Colonic mucosa (tissue), 4 donors: Measurements from ENCODE around the gene BCL11A. TPM values are rescaled to one million over a fixed set of nuclear protein-coding genes. Genes with fewer than 3 reads are reported as not detected.

Source experiments
- DNase-seq: peaks from one replicate; pipeline ENCODE4 v3.0.0-alpha.2; 2020
- H3K27ac ChIP-seq: fragments of 200-600 bp; one replicate; pipeline ENCODE4 v1.8.0; 2021
- H3K27me3 ChIP-seq: fragments of 200-600 bp; one replicate; pipeline ENCODE4 v1.8.0; 2021
- H3K36me3 ChIP-seq: fragments of 200-600 bp; one replicate; pipeline ENCODE4 v1.8.0; 2021
- H3K4me1 ChIP-seq: fragments of 200-600 bp; one replicate; pipeline ENCODE4 v1.8.0; 2021; ENCODE audit warnings: mild to moderate bottlenecking
- H3K4me3 ChIP-seq: fragments of 200-600 bp; one replicate; pipeline ENCODE4 v1.8.0; 2021
- H3K9ac ChIP-seq, 2 donors: one replicate each; pipeline ENCODE4 v1.7.0; 2013; ENCODE audit warnings: control low read depth in 2 of 2, low read depth in 2 of 2, low read length in 2 of 2
- H3K9me3 ChIP-seq: fragments of 200-600 bp; one replicate; pipeline ENCODE4 v1.8.0; 2021
- intact Hi-C: fragments of 100-400 bp; cut with DNase I; formaldehyde crosslinking; loops from one replicate; pipeline ENCODE4 v1.14.1; 2022
- total RNA-seq, 2 donors: library from RNA; stranded (reverse); fragmentation: NEBNext Ultra II Directional in 1 of 2; extraction: Animal tissue kit (Norgen Biotek cat#: 25700) in 1 of 2; gene quantifications; one replicate each; pipeline ENCODE4 v1.2.1, GENCODE V29; 2021
- TF ChIP-seq, protein P1 (sequence below): fragments of 200-600 bp; IDR thresholded peaks from one replicate; pipeline ENCODE4 v1.8.0; 2022; ENCODE audit warnings: antibody characterized with exemption, mild to moderate bottlenecking
- donor health status: healthy.
- donor health status: DM: no; HTN: no; CAD: no.
- donor health status: DM: no; HTN: no; CAD: no.

BCL11A gene
- total RNA-seq, 2 donors from 2014 or later = 22.9 to 27.1 TPM

DNA sequence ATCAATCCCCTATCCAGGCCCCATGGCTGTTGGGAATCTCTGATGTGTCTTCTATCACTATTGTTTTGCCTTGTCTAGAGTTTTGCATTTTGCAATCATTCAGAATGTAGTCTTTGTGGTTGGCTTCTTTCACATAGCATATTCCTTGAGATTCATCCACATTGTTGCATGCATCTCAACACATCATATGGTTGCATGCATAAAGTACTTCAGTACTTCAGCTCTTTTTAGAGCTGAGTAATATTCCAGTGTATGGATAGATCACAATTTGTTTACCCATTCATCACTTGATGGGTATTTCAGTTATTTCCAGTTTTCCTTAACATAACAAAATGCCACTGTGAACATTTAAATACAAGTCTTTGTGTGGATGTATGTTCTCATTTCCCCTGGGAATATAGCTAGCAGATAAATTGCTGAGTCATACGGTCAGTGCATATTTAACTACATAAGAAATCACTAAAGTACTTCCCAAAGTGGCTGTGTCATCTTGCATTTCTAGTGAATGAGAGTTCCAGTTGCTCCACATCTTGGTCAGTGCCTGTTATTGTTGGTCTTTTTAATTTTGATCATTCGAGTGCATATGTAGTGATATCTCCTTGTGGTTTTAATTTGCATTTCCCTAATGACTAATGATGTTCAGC lies 138.8 kb downstream of the BCL11A start:
- Histone ChIP-seq H3K9me3 (no peaks in the 10 kb centered on the region), H3K9ac (no peak overlapping the region), H3K27me3 (no peaks in the 10 kb centered on the region), H3K36me3 (no peaks in the 10 kb centered on the region), H3K4me1 (no peaks in the 10 kb centered on the region), H3K4me3 (no peak overlapping the region), H3K27ac (no peak overlapping the region)
- intact Hi-C loops = no loop called here
- TF ChIP-seq, protein P1, sequence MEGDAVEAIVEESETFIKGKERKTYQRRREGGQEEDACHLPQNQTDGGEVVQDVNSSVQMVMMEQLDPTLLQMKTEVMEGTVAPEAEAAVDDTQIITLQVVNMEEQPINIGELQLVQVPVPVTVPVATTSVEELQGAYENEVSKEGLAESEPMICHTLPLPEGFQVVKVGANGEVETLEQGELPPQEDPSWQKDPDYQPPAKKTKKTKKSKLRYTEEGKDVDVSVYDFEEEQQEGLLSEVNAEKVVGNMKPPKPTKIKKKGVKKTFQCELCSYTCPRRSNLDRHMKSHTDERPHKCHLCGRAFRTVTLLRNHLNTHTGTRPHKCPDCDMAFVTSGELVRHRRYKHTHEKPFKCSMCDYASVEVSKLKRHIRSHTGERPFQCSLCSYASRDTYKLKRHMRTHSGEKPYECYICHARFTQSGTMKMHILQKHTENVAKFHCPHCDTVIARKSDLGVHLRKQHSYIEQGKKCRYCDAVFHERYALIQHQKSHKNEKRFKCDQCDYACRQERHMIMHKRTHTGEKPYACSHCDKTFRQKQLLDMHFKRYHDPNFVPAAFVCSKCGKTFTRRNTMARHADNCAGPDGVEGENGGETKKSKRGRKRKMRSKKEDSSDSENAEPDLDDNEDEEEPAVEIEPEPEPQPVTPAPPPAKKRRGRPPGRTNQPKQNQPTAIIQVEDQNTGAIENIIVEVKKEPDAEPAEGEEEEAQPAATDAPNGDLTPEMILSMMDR = no peak
- no peak for DNase-seq

DNA sequence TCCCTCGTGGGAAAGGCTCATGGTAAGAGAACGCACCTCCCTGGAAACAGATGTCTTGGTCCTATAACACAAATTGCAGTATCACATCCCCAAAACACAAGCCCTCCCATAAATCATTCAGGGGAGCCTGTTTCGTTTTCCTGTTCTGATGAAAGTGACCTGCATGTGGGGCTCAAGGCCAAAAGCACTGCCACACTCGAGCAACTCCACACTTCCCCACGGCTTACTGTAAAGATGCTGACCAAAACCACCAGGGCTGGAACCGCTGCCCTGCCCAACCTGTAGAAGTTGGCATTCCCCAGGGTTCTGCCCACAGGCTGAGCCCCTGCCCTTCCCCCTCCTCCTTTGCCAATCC lies 139.7 kb downstream of the BCL11A start:
- no peak overlapping the region for H3K27ac ChIP-seq
- TF ChIP-seq, protein P1 = no peak
- H3K4me3 ChIP-seq = no peak overlapping the region
- no peaks in the 10 kb centered on the region for H3K36me3 ChIP-seq
- H3K9me3 ChIP-seq = no peaks in the 10 kb centered on the region
- H3K4me1 ChIP-seq = no peaks in the 10 kb centered on the region
- intact Hi-C loops = no loop called here
- no peak overlapping the region for H3K9ac ChIP-seq
- no peak for DNase-seq
- H3K27me3 ChIP-seq = no peaks in the 10 kb centered on the region

DNA sequence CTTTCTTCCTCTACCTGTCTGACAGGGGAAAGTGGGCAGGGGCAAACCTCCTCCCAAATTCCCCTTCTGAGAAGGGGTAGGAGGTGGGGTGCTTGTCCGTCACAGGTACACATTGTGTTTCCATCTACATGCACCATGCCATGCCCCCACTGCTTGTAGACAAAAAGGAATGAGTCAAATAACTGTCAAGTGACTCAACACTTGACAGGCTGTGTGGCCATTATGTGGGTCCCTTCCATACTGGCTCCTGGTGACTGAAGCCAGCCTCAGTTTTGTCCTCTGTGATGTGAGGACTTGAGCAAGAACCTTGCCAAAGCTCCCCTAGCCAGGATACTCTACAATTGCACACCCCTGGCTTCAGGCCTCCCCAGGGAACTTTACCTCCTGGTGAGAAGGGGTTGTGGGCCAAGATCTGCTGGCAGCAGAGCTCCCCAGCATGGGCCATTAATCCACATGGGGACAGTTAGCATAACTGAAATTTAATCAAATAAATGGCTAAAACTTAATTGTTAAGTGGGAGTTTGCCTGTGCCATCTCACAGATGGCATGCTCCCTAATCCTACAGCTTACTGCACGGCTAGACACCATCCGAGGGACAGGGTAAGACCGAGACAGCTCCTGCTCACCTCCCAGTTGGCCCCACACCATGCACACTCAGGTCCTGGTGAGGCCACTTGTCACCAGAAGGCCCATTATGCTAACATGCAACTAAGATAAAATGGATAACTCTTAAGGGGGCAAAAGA lies 140.2 kb downstream of the BCL11A start:
- no peaks in the 10 kb centered on the region for H3K4me1 ChIP-seq
- intact Hi-C loops = no loop called here

DNA sequence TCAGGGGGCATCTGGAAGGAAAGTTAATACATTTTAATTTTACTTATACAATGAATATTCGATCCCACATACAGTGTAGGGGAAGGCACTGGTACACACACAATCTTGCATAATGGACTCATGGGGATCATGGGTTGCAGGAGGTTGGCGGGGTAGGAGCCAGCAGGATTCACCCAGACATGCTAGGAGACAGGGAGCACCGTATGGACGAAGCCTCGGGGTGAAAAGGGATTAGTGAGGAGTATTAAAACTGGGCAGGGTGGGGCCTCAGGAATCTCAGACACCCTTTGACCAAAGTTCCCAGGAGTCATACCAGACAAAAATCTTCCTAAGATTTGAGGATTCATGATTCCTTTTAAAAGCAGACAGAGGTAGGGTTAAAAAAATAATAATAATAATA lies 140.8 kb downstream of the BCL11A start:
- DNase-seq = no peak
- H3K4me3 ChIP-seq = no peak overlapping the region
- H3K4me1 ChIP-seq = no peaks in the 10 kb centered on the region
- no peaks in the 10 kb centered on the region for H3K9me3 ChIP-seq
- no peak overlapping the region for H3K27ac ChIP-seq
- H3K36me3 ChIP-seq = no peaks in the 10 kb centered on the region
- intact Hi-C loops = no loop called here
- TF ChIP-seq, protein P1 = no peak
- H3K27me3 ChIP-seq = no peaks in the 10 kb centered on the region
- H3K9ac ChIP-seq = no peak overlapping the region

More for the DNA sequence above, 140.2 kb downstream of the BCL11A start:
- H3K36me3 ChIP-seq = no peaks in the 10 kb centered on the region
- TF ChIP-seq, protein P1 = no peak
- no peak for DNase-seq
- no peak overlapping the region for H3K9ac ChIP-seq
- no peak overlapping the region for H3K4me3 ChIP-seq
- no peaks in the 10 kb centered on the region for H3K27me3 ChIP-seq
- no peaks in the 10 kb centered on the region for H3K9me3 ChIP-seq
- no peak overlapping the region for H3K27ac ChIP-seq

DNA sequence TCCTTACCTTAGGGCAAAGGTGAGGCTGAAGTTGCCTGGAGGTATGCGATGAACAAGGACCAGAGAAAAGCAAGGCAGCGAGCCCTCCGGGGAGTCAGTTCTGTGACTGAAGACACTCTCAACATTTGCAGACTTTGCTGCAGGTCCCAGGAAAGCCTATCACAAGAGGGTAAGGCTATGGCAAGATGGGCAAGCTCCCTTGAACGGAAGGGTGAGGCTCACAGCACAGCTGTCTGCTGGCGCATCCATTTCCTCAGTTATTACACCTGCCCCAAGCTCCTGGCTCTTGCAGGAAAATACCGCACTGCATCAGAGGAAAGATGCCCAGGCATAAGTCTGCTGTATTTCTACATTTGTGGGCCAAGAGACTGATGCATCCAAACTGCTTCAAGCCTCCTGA lies 141.4 kb downstream of the BCL11A start:
- TF ChIP-seq, protein P1 = no peak
- no peaks in the 10 kb centered on the region for H3K4me1 ChIP-seq
- no peaks in the 10 kb centered on the region for H3K36me3 ChIP-seq
- no peaks in the 10 kb centered on the region for H3K9me3 ChIP-seq
- no peak overlapping the region for H3K4me3 ChIP-seq
- no peaks in the 10 kb centered on the region for H3K27me3 ChIP-seq
- H3K27ac ChIP-seq = no peak overlapping the region
- no peak overlapping the region for H3K9ac ChIP-seq
- intact Hi-C loops = no loop called here
- no peak for DNase-seq
